Ascending aorta (tissue), 2 donors: ENCODE data around the gene PGGHG. TPM values are rescaled to one million over a fixed set of nuclear protein-coding genes. Genes with fewer than 3 reads are reported as not detected.
A peak's percentile ranks its signal among the peaks of the same experiment; 100 is the strongest.

Source experiments
- DNase-seq, 2 donors: peaks; one replicate each; pipeline ENCODE4 v3.0.0-alpha.2; 2019; ENCODE audit warnings: low spot score in 2 of 2
- H3K27ac ChIP-seq, 2 donors: fragments of 200-600 bp; sonication (generic); one replicate each; pipeline ENCODE4 v1.5.1; 2016 to 2017; ENCODE audit warnings: mild to moderate bottlenecking in 1 of 2
- H3K27me3 ChIP-seq: fragments of 200-600 bp; sonication (generic); one replicate; pipeline ENCODE4 v1.5.1; 2017
- H3K36me3 ChIP-seq, 2 donors: fragments of 200-600 bp; sonication (generic); one replicate each; pipeline ENCODE4 v1.5.1; 2016
- H3K4me1 ChIP-seq, 2 donors: fragments of 200-600 bp; sonication (generic); one replicate each; pipeline ENCODE4 v1.5.1; 2016 to 2017; ENCODE audit warnings: mild to moderate bottlenecking in 1 of 2
- H3K4me3 ChIP-seq, 2 donors: fragments of 200-600 bp; sonication (generic); one replicate each; pipeline ENCODE4 v1.5.1; 2016 to 2017; ENCODE audit warnings: mild to moderate bottlenecking in 1 of 2
- H3K9me3 ChIP-seq, 2 donors: fragments of 200-600 bp; sonication (generic); one replicate each; pipeline ENCODE4 v1.5.1; 2016
- intact Hi-C: fragments of 100-400 bp; cut with DNase I; formaldehyde crosslinking; loops from one replicate; pipeline ENCODE4 v1.15.1; 2023
- total RNA-seq: library from RNA; depleted of rRNA; stranded (reverse); fragments of >200 nt; gene quantifications from one replicate; pipeline ENCODE4 v1.1.0, GENCODE V29; 2016
- TF ChIP-seq, protein P1 (sequence below), 3 experiments: fragments of 200-600 bp in 2 of 3; fragments of 450-650 bp in 1 of 3; sonication (generic) in 2 of 3; IDR thresholded peaks; one replicate each; pipeline ENCODE4 v1.5.1; 2016 to 2019; ENCODE audit warnings: antibody characterized with exemption in 3 of 3, mild to moderate bottlenecking in 1 of 3, moderate library complexity in 1 of 3

PGGHG gene
- total RNA-seq, 1 donor from 2014 or later: 155 TPM

DNA sequence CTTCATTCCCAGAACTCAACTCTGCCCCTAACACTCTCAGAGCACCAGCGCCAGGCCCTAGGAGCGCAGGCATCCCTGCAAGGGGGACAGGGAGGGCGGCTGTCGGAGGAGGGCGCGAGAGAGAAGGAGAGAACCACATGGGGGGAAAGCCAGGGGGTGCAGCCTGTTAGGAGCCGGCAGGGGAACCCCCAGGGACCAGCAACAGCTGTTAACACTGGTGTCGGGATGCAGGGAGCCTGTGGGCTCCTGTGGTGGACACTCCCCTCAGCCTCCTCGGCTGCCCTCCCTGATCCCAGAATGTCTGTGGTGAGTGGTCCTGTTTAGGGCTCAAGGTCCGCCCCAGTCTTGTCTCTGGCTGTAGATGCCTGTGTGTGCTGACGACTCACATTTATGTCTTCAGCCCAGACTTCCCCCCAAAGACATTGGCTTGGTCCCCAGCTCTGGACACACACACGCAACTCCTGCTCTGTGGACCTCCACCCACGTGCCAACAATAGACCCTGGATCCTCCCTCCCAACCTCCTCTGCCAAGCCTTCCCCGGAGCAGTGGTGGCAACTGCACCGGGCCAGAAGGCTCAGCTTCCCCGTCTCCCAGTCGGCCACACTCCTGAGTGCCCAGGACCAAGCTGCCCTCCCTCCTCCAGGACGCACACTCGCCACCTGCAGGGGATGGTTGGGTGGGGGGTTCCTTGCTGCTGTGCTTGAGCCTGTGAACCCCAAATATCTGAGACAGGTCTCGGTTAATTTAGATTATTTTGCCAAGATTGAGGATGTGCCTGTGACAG lies 11.2 kb downstream of the PGGHG start:
- DNase-seq: no peak
- intact Hi-C loops: no loop called here
- TF ChIP-seq, protein P1, sequence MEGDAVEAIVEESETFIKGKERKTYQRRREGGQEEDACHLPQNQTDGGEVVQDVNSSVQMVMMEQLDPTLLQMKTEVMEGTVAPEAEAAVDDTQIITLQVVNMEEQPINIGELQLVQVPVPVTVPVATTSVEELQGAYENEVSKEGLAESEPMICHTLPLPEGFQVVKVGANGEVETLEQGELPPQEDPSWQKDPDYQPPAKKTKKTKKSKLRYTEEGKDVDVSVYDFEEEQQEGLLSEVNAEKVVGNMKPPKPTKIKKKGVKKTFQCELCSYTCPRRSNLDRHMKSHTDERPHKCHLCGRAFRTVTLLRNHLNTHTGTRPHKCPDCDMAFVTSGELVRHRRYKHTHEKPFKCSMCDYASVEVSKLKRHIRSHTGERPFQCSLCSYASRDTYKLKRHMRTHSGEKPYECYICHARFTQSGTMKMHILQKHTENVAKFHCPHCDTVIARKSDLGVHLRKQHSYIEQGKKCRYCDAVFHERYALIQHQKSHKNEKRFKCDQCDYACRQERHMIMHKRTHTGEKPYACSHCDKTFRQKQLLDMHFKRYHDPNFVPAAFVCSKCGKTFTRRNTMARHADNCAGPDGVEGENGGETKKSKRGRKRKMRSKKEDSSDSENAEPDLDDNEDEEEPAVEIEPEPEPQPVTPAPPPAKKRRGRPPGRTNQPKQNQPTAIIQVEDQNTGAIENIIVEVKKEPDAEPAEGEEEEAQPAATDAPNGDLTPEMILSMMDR (IDR thresholded peaks at IDR 0.05): peak in 1 of 3 experiments; percentile 8
- H3K4me3 ChIP-seq: no peak overlapping the region
- no peaks in the 10 kb centered on the region for H3K36me3 ChIP-seq
- H3K27me3 ChIP-seq: no peaks in the 10 kb centered on the region
- H3K9me3 ChIP-seq: no peaks in the 10 kb centered on the region
- peaks cover 0 to 12% of the 10 kb centered on the region in 2 donors for H3K4me1 ChIP-seq
- no peak overlapping the region for H3K27ac ChIP-seq

DNA sequence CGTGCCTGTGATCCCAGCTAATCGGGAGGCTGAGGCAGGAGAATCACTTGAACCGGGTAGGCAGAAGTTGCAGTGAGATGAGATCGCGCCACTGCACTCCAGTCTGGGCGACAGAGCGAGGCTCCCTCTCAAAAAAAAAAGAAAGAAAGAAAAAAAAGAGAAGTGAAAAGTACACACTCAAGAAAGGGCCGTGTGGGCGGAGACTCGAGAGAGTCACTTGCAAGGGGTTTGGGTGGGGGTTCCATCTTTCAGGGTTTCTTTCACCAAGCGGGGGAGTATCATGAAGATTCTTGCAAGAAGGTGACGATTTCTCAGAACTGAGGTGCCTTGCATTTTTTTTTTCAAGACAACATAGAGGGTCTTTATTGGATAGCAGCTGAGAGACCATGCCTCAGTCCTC lies 14.4 kb downstream of the PGGHG start:
- TF ChIP-seq, protein P1 (IDR thresholded peaks at IDR 0.05): no peak
- H3K4me3 ChIP-seq: no peak overlapping the region
- intact Hi-C loops: no loop called here
- no peaks in the 10 kb centered on the region for H3K9me3 ChIP-seq
- H3K4me1 ChIP-seq: peaks cover 0 to 30% of the 10 kb centered on the region in 2 donors
- H3K36me3 ChIP-seq: no peaks in the 10 kb centered on the region
- no peak for DNase-seq
- H3K27ac ChIP-seq: no peak overlapping the region
- no peaks in the 10 kb centered on the region for H3K27me3 ChIP-seq

DNA sequence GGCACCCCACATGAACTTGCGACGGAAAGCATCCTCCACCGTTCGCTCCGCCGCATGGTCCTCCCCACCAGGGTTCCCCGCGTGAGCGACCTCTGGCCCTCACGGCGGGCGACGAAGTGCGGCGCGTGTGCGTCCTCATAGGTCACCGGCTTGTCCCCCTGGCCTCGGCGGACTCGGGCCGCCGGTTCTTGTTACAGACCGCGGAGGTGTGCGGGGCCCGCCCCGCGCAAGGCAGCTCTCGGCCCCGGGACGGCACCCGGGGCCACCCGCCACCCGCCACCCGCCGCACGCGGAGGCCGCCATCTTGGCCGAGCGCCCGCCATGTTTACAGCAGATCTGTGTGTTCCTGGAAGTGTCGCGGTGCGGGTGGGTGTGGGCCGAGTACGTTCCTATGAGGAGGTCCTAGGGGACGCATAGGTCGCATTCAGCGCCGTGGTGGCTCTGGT lies 15.2 kb downstream of the PGGHG start:
- H3K4me1 ChIP-seq: peaks cover 0 to 30% of the 10 kb centered on the region in 2 donors
- no peak overlapping the region for H3K4me3 ChIP-seq
- no peak for DNase-seq
- no peaks in the 10 kb centered on the region for H3K27me3 ChIP-seq
- intact Hi-C loops: no loop called here
- H3K27ac ChIP-seq: no peak overlapping the region
- TF ChIP-seq, protein P1 (IDR thresholded peaks at IDR 0.05): no peak
- no peaks in the 10 kb centered on the region for H3K9me3 ChIP-seq
- H3K36me3 ChIP-seq: no peaks in the 10 kb centered on the region

DNA sequence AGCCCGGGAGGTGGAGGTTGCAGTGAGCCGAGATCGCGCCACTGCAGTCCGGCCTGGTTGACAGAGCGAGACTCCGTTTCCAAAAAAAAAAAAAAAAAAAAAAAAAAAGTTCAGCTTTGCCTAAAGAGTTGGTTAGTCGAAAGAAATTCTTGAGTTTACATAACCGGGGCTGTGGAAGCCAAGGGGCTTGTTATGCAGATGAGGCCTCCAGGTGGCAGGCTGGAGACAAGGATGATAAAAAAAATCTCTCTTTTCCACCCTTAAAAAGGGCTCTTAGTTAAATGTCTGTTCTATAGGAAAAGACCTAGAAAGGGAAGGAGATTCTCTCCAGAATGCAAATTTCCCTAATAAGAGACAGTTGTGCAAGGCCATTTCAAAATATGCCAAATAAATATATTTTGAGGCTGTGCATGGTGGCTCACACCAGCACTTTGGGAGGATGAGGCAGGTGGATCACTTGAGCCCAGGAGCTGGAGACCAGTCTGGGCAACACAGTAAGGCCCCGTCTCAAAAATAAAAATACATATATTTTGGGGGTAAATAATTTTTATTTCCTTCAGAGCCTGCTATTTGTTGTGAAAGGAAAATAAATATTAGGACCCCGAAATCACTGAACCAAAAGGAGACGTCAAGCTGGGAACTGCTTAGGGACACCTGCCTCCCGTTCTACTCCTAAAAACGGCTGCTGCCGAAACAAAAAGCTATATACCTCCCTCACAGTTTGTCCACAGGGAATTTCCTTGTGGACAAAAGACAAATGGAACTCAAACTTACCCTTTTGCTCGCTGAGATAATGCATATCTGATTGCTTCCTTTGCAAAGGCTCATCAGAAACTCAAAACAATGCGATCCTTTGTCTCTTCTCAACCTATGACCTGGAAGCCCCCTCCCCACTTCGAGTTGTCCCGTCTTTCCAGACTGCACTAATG lies 16.3 kb downstream of the PGGHG start:
- Histone ChIP-seq H3K27ac (peak overlapping the region in 1 of 2 donors; percentile 86), H3K4me1 (peaks cover 7 to 35% of the 10 kb centered on the region in 2 donors)
- DNase-seq: peak in 1 of 2 donors; percentile 85

DNA sequence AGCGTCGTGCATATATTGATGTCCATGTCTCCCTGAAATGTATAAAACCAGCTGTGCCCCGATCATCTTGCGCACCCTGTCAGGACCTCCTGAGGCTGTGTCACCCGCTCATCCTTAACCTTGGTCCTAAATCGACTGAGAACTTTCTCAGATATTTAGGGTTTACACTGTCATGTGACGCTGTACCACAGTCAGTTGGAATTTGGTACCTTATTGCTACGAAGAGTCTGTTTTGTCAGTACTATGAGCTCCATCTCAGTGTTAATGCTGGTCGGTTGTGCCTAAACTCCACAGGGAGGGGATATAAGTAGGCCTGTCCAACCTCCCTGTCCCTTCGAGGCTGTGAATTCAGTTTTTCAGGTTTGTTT lies 16.9 kb downstream of the PGGHG start:
- no peaks in the 10 kb centered on the region for H3K9me3 ChIP-seq
- intact Hi-C loops: loop anchor here (5.0 kb wide), 4 partner anchors 69 to 201 kb away; partner anchors contain the start of genes BET1L, PSMD13, RIC8A and RNH1
- H3K27ac ChIP-seq: peak overlapping the region in 1 of 2 donors; percentile 86
- peaks cover 7 to 32% of the 10 kb centered on the region in 2 donors for H3K4me1 ChIP-seq
- TF ChIP-seq, protein P1 (IDR thresholded peaks at IDR 0.05): no peak
- H3K27me3 ChIP-seq: no peaks in the 10 kb centered on the region
- DNase-seq: no peak
- H3K4me3 ChIP-seq: no peak overlapping the region
- no peaks in the 10 kb centered on the region for H3K36me3 ChIP-seq

More for the DNA sequence above, 16.3 kb downstream of the PGGHG start:
- Histone ChIP-seq H3K4me3 (no peak overlapping the region), H3K9me3 (no peaks in the 10 kb centered on the region), H3K27me3 (no peaks in the 10 kb centered on the region), H3K36me3 (no peaks in the 10 kb centered on the region)
- intact Hi-C loops: loop anchor here (5.0 kb wide), 4 partner anchors 68 to 202 kb away; partner anchors contain the start of genes BET1L, PSMD13, RIC8A and RNH1
- TF ChIP-seq, protein P1 (IDR thresholded peaks at IDR 0.05): peak; percentile 58 to 65 (median 64)
